GM21423 (cell line): ENCODE data around the gene PAX5.
"Not testable (repeated sequence)": the region's sequence is repeated elsewhere in the genome, so short reads cannot be mapped to it uniquely, and the experiment has no call there.

Experiments
- ATAC-seq: cut with Tn5 transposase; IDR thresholded peaks from one replicate; pipeline ENCODE4 v1.9.1; 2021; ENCODE audit warnings: mild to moderate bottlenecking, moderate library complexity; ENCODE audit not compliant: unreplicated experiment

PAX5 gene

GRCh38 chr9:37033682-37034304 is at the start of gene PAX5:
Gene PAX5, minus strand, starts transcription at chr9:37034268. Its CDS starts 237 bp downstream, at chr9:37034031.
- ATAC-seq: no peak

- ATAC-seq: no peak
Measured at GRCh38 chr9:37083654-37084053, 49.6 kb upstream of the PAX5 start.

GRCh38 chr9:37082214-37082765 is 48.2 kb upstream of the PAX5 start:
- no peak for ATAC-seq

GRCh38 chr9:37081507-37081906 is 47.4 kb upstream of the PAX5 start:
- ATAC-seq: not testable (repeated sequence)

- ATAC-seq: peak; percentile 14
Measured at GRCh38 chr9:37080165-37080628, 46.1 kb upstream of the PAX5 start.

- peak; percentile 88 for ATAC-seq
Measured at GRCh38 chr9:37079370-37080164, 45.5 kb upstream of the PAX5 start.

GRCh38 chr9:37074790-37075189 is 40.7 kb upstream of the PAX5 start:
- ATAC-seq: peak; percentile 30

GRCh38 chr9:37066139-37066725 is 32.2 kb upstream of the PAX5 start:
- ATAC-seq: peak; percentile 80

- ATAC-seq: no peak
Measured at GRCh38 chr9:37062336-37062735, 28.3 kb upstream of the PAX5 start.

- ATAC-seq: no peak
Measured at GRCh38 chr9:37061768-37062167, 27.7 kb upstream of the PAX5 start.

GRCh38 chr9:37060833-37061232 is 26.8 kb upstream of the PAX5 start:
- no peak for ATAC-seq

GRCh38 chr9:37056046-37056920 is 22.2 kb upstream of the PAX5 start:
- no peak for ATAC-seq

- not testable (repeated sequence) for ATAC-seq
Measured at GRCh38 chr9:37054363-37054720, 20.3 kb upstream of the PAX5 start.

- ATAC-seq: no peak
Measured at GRCh38 chr9:37053684-37054362, 19.8 kb upstream of the PAX5 start.

GRCh38 chr9:37046683-37047082 is 12.6 kb upstream of the PAX5 start:
- no peak for ATAC-seq

- ATAC-seq: no peak
Measured at GRCh38 chr9:37042421-37042820, 8.4 kb upstream of the PAX5 start.

GRCh38 chr9:37040508-37041127 is 6.5 kb upstream of the PAX5 start:
- no peak for ATAC-seq

- ATAC-seq: no peak
Measured at GRCh38 chr9:37038943-37039464, 4.9 kb upstream of the PAX5 start.

- no peak for ATAC-seq
Measured at GRCh38 chr9:37038302-37038942, 4.4 kb upstream of the PAX5 start.
